ENCODE results near the gene RFX2. TPM values are rescaled to one million over a fixed set of nuclear protein-coding genes. Genes with fewer than 3 reads are reported as not detected.

RFX2 gene
- total RNA-seq, 1 donor from 2014 or later: 6.5 TPM

DNA sequence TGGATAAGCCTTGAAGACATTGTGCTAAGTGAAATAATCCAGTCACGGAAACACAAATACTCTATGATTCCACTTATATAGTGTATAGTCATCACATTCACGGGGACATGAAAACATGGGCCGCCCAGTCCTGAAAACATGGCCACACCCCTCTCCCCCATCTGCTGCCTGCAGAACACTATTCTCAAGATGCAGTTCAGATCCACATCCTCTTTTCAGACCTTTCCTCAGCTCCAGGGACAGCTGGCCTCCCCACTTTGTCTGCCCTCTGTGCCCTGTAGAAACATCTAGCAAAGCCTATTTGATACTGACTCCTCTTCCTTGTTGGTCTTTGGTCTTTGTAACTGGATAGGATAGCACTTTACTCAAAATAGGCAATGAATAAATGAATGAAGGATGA, 8.3 kb downstream of the RFX2 start:
- H3K36me3 ChIP-seq (ENCODE audit: control insufficient read depth, insufficient read depth, low read length): no peaks in the 10 kb centered on the region
- TF ChIP-seq, protein P1, sequence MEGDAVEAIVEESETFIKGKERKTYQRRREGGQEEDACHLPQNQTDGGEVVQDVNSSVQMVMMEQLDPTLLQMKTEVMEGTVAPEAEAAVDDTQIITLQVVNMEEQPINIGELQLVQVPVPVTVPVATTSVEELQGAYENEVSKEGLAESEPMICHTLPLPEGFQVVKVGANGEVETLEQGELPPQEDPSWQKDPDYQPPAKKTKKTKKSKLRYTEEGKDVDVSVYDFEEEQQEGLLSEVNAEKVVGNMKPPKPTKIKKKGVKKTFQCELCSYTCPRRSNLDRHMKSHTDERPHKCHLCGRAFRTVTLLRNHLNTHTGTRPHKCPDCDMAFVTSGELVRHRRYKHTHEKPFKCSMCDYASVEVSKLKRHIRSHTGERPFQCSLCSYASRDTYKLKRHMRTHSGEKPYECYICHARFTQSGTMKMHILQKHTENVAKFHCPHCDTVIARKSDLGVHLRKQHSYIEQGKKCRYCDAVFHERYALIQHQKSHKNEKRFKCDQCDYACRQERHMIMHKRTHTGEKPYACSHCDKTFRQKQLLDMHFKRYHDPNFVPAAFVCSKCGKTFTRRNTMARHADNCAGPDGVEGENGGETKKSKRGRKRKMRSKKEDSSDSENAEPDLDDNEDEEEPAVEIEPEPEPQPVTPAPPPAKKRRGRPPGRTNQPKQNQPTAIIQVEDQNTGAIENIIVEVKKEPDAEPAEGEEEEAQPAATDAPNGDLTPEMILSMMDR (IDR thresholded peaks at IDR 0.05; ENCODE audit: insufficient read depth, low read length, poor library complexity, severe bottlenecking): no peak
- no peak for DNase-seq (ENCODE audit: low read depth)
- no peak overlapping the region for H3K4me3 ChIP-seq (ENCODE audit: low read depth, low read length)
- no peaks in the 10 kb centered on the region for H3K27me3 ChIP-seq (ENCODE audit: control insufficient read depth, insufficient read depth, low read length)

DNA sequence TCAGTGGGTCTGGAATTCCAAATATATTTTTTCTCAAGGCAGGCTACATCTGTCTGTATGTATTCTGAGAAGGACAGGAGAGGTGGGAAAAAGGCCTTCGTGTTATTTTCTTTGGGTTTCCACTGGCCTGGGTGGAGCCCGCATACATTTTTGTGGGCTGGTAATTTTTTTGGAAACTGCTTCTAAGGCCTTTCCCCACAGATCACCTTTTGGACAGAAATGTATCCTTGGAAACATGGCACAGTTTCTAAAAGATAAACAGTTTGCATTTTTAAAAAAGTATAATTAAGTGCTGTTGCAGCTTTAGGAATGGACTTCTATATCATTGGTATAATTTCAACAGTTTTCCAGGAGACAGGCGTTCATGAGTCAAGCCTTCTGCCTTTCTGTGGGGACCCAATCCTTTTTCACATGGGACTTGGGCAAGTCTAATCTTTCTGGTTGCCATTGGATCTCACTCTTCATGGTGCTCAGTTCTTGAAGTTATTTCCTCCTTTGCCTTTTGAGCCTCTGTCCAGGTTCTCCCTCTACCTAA, 8.9 kb downstream of the RFX2 start:
- H3K27me3 ChIP-seq (ENCODE audit: control insufficient read depth, insufficient read depth, low read length): no peaks in the 10 kb centered on the region
- no peak for DNase-seq (ENCODE audit: low read depth)
- no peaks in the 10 kb centered on the region for H3K36me3 ChIP-seq (ENCODE audit: control insufficient read depth, insufficient read depth, low read length)
- TF ChIP-seq, protein P1 (IDR thresholded peaks at IDR 0.05; ENCODE audit: insufficient read depth, low read length, poor library complexity, severe bottlenecking): no peak
- H3K4me3 ChIP-seq (ENCODE audit: low read depth, low read length): no peak overlapping the region

DNA sequence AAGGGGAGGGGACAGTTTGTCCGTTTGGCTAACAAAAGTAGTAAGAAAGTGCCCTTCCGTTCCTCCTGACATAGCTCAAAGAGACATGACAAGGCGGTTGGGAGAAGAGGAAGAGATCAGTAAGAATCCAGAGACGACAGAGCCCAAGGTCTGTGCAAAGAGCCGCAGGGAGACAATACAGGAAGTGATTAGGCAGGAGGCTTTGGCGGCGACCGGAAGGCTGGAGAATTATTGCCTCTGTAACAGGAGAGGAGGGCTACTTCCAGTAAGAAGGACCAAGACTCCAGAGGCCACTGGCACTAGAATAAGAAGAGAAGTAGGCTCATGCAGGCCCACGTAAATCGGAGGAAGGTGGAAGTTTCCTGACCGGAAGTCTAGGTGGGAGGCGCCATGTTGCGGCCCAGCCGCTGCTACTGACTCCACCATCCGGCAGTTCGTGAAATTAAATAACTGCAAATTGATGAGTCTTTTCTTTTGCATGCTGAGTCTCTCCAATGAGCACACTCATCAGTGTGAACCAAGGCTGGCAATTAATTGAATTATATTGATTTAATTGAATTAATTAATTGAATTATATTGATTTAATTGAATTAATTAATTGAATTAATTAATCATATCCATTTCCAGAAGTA, 9.9 kb downstream of the RFX2 start:
- no peak overlapping the region for H3K4me3 ChIP-seq (ENCODE audit: low read depth, low read length)
- DNase-seq (ENCODE audit: low read depth): no peak
- H3K36me3 ChIP-seq (ENCODE audit: control insufficient read depth, insufficient read depth, low read length): no peaks in the 10 kb centered on the region
- H3K27me3 ChIP-seq (ENCODE audit: control insufficient read depth, insufficient read depth, low read length): no peaks in the 10 kb centered on the region
- TF ChIP-seq, protein P1 (IDR thresholded peaks at IDR 0.05; ENCODE audit: insufficient read depth, low read length, poor library complexity, severe bottlenecking): no peak

DNA sequence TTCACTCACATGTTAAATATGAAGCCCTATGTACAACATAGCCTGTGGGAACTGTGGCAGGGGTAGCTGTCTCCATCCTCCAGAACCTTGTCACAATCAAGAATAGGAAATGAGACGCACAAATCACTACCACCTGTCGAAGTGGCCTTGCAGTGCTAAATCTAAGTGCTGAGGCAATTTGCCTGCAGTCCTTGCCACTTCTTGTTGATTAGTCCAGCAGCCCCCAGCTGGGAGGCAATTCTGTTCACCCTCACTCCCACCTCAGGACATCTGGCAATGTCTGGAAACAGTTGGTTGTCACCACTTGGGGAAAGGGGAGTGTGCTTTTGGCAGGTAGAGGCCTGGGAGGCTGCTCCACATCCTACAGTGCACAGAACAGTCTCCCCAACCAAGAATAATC, 10.7 kb downstream of the RFX2 start:
- DNase-seq (ENCODE audit: low read depth): no peak
- Histone ChIP-seq H3K4me3 (ENCODE audit: low read depth, low read length) (no peak overlapping the region), H3K27me3 (ENCODE audit: control insufficient read depth, insufficient read depth, low read length) (no peaks in the 10 kb centered on the region), H3K36me3 (ENCODE audit: control insufficient read depth, insufficient read depth, low read length) (no peaks in the 10 kb centered on the region)
- TF ChIP-seq, protein P1 (IDR thresholded peaks at IDR 0.05; ENCODE audit: insufficient read depth, low read length, poor library complexity, severe bottlenecking): no peak

DNA sequence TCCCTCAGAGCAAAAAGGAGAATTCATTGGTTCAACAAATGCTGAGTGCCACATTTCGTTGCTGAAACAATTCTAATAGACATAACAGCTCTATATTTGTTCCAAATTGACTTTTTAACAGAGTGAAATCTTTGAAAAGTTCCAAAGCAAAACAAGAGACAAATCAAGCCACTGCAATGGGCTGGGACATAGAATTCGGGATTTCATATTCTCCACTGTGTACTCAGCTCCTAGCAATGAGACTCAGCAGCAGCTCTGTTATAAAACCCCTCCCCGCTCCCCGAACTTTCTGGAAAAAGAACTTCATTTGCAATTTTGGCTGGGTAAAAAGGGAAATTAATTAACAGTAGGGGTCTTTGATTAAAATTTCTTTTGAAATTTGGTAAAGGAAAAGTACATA, 11.3 kb downstream of the RFX2 start:
- Histone ChIP-seq H3K36me3 (ENCODE audit: control insufficient read depth, insufficient read depth, low read length) (no peaks in the 10 kb centered on the region), H3K27me3 (ENCODE audit: control insufficient read depth, insufficient read depth, low read length) (no peaks in the 10 kb centered on the region), H3K4me3 (ENCODE audit: low read depth, low read length) (no peak overlapping the region)
- DNase-seq (ENCODE audit: low read depth): no peak
- TF ChIP-seq, protein P1 (IDR thresholded peaks at IDR 0.05; ENCODE audit: insufficient read depth, low read length, poor library complexity, severe bottlenecking): no peak

DNA sequence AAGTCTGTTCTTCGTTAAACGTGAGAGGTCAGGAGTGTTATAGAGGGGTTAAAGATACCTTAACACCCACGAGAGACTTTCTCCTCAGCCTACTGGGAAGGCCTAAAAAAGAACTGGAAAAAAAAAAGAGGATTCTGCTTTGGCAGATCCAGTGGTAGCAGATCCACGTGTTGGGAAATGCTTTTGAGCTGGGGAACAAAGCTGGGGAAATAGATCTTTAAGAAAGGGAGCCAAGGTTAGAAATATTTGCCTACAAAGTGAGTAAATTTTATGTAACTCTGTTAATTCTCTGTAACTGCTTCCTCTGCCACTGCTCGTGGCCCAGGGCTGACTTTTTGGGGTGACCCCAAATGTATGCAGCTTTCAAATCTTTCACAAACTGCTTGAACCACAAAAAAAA, 11.7 kb downstream of the RFX2 start:
- H3K36me3 ChIP-seq (ENCODE audit: control insufficient read depth, insufficient read depth, low read length): no peaks in the 10 kb centered on the region
- TF ChIP-seq, protein P1 (IDR thresholded peaks at IDR 0.05; ENCODE audit: insufficient read depth, low read length, poor library complexity, severe bottlenecking): no peak
- no peak for DNase-seq (ENCODE audit: low read depth)
- no peak overlapping the region for H3K4me3 ChIP-seq (ENCODE audit: low read depth, low read length)
- H3K27me3 ChIP-seq (ENCODE audit: control insufficient read depth, insufficient read depth, low read length): no peaks in the 10 kb centered on the region

Measured in kidney epithelial cell (primary cell).